ENCODE data around the gene MAGOHB.

GRCh38 chr12:10645910-10646309 lies 32.5 kb upstream of the MAGOHB start:
- TF ChIP-seq POLR2A (IDR thresholded peaks at IDR 0.05), result no peak
- no peak for TF ChIP-seq CTCF (IDR thresholded peaks at IDR 0.05)
